ENCODE data around the gene LDLRAD4.
A peak's percentile ranks its signal among the peaks of the same experiment; 100 is the strongest.

The LDLRAD4 gene

GRCh38 chr18:13289481-13290205, 71.1 kb downstream of the LDLRAD4 start:
- DNase-seq = no peak

GRCh38 chr18:13290856-13291271, 72.3 kb downstream of the LDLRAD4 start:
- DNase-seq = no peak

DNA sequence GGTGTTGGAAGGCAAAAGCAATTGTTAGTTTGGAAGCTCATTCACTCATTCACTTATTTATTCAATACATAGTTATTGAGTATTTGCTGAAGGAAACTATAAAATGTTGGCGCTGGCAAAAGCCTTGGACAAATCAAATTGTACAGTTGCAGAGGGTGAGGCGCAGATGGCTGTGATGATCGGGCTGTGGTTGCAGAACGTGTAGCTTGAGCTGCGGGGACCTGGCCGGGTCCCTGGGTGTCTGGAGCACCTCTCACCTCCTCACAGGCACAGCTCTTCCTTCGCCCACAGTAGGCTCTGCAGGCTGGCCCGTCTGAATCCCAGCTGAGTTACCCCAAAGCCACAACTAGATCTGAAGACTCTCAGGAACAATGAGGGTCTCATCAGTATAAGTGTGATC, 72.7 kb downstream of the LDLRAD4 start:
- DNase-seq = no peak

- no peak for DNase-seq
Observed at GRCh38 chr18:13291745-13292447, 73.3 kb downstream of the LDLRAD4 start.

DNA sequence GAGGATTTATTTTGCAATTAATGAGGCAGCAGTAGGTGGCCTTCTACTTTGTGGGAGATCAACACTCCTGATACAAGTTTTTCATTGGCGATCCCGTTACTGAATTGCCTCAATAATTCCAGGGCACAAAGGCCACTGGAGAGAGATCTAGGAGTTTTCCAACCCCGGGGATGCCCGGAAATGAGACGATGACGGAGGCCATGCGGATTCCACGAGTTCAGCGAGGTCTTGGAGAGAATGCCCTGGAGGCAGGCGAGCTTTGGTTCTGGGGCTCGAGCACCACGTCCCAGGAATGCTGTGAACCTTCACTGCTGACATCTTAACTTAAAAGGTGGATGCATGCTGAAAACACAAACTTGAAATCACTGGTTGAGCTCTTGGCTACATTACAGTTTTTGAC, 74.2 kb downstream of the LDLRAD4 start:
- no peak for DNase-seq

GRCh38 chr18:13294309-13294708, 75.7 kb downstream of the LDLRAD4 start:
- no peak for DNase-seq

- no peak for DNase-seq
Observed at GRCh38 chr18:13295894-13296293, 77.3 kb downstream of the LDLRAD4 start.

GRCh38 chr18:13296867-13297574, 78.5 kb downstream of the LDLRAD4 start:
- no peak for DNase-seq

GRCh38 chr18:13298262-13298661, 79.7 kb downstream of the LDLRAD4 start:
- DNase-seq = no peak

- DNase-seq = no peak
Observed at GRCh38 chr18:13300029-13300428, 81.5 kb downstream of the LDLRAD4 start.

- no peak for DNase-seq
Observed at GRCh38 chr18:13300796-13301195, 82.2 kb downstream of the LDLRAD4 start.

- DNase-seq = no peak
Observed at GRCh38 chr18:13302040-13302439, 83.5 kb downstream of the LDLRAD4 start.

- peak; percentile 42 for DNase-seq
Observed at GRCh38 chr18:13302457-13303225, 84.1 kb downstream of the LDLRAD4 start.

DNA sequence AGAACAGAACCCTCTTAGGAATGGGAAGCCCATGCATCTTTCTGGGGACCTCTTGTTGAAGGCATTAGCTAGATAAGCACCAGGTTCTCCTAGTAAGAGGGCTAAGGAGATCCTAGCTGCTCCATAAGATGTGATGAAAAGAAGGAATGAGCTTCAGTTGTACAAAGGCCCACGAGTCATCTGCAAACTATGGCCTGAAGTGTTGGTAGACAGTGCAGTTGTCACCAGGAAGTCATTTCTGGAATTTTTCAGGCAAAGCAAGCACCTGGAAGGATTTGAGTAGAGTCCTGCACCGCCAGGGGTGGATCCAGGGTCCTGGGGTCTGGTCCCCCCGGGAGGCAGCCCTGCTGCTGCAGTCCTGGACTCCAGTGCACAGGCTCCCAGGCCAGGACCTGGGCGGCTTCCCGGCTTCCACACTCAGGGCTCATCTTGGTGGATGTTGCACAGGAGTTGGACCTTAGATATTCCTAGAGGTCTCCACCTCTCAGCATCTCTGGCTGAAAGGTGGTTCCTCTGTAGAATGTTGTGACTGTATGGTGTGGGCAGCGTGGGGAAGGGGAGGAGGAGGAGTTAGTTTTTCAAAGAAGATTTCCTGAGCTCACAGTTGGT, 85.3 kb downstream of the LDLRAD4 start:
- no peak for DNase-seq

- peak; percentile 37 for DNase-seq
Observed at GRCh38 chr18:13305301-13305700, 86.7 kb downstream of the LDLRAD4 start.

GRCh38 chr18:13306583-13306982, 88.0 kb downstream of the LDLRAD4 start:
- DNase-seq = no peak

- no peak for DNase-seq
Observed at GRCh38 chr18:13308369-13308768, 89.8 kb downstream of the LDLRAD4 start.

DNA sequence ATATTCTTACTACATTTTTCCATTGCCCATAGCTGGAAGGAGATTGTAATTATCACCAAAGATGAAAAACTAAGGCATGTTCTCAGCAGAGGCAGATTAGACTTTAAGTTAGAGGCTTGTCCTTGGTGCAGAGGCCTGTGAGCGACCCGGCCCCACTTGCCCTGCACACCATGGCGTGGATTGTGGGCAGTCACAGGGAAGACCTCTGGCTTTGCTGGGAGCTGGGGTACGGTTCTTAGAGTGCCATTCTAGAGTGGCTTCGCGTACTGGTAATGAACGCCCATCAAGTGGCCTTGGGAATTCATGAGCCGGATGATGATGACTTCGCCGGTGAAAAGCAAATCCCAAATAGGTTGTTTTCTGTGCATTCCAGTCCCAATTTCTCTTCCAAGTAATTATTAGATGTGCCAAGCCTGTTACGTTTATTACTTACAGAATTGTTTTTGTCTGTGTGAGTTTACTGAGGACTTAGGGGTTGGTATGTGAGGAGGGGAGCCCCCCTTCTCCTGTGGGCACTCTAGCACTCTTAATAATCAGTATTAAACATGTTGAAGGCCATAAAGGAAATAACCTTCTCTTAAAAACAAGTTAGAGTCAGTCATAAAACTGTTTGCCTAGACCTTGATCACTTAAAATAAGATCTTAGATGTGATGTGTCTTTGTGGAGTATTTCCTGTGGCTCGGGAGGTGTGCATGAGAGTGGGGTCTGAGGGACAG, 90.6 kb downstream of the LDLRAD4 start:
- DNase-seq = no peak

GRCh38 chr18:13309748-13310670, 91.4 kb downstream of the LDLRAD4 start:
- peak; percentile 97 for DNase-seq

- DNase-seq = no peak
Observed at GRCh38 chr18:13311193-13311592, 92.6 kb downstream of the LDLRAD4 start.

GRCh38 chr18:13312515-13312914, 94.0 kb downstream of the LDLRAD4 start:
- no peak for DNase-seq

Measured in hematopoietic multipotent progenitor cell treated with erythropoietin and hydrocortisone succinate and interleukin-3 and kit ligand, for 8 days (in vitro differentiated cells).